GM19463 (cell line): ENCODE data around the gene SYTL4.

Source experiments
- ATAC-seq: cut with Tn5 transposase; IDR thresholded peaks from one replicate; pipeline ENCODE4 v1.9.1; 2021; ENCODE audit warnings: mild to moderate bottlenecking, moderate library complexity; ENCODE audit not compliant: unreplicated experiment

SYTL4 gene

GRCh38 chrX:100695991-100696390 lies 35.9 kb downstream of the SYTL4 start:
- no peak for ATAC-seq

- ATAC-seq, result no peak
Observed at GRCh38 chrX:100695302-100695701, 36.6 kb downstream of the SYTL4 start.

DNA sequence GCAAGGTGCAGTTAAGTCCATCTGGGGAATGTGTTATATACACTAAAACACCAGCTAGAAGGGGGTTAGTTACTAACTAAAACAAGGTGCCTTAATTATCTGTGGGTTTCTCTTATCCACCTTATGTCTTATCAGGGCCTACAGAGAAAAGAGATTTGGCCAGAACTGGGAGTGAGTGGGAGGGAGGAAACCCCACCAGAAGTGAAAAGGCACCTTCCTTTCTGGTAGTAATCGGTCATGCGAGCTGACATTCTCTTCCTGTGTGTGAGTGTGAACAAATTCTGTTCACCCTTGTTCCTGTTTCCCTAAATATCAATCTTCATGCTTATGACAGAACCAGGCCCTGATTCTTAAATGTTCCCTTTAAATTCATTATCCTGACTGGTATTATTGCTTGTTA lies 44.4 kb downstream of the SYTL4 start:
- peak; percentile 67 for ATAC-seq

- ATAC-seq, result peak; percentile 10
Observed at GRCh38 chrX:100687128-100687527, 44.8 kb downstream of the SYTL4 start.

- peak; percentile 5 for ATAC-seq
Observed at GRCh38 chrX:100685997-100686305, 46.0 kb downstream of the SYTL4 start.

DNA sequence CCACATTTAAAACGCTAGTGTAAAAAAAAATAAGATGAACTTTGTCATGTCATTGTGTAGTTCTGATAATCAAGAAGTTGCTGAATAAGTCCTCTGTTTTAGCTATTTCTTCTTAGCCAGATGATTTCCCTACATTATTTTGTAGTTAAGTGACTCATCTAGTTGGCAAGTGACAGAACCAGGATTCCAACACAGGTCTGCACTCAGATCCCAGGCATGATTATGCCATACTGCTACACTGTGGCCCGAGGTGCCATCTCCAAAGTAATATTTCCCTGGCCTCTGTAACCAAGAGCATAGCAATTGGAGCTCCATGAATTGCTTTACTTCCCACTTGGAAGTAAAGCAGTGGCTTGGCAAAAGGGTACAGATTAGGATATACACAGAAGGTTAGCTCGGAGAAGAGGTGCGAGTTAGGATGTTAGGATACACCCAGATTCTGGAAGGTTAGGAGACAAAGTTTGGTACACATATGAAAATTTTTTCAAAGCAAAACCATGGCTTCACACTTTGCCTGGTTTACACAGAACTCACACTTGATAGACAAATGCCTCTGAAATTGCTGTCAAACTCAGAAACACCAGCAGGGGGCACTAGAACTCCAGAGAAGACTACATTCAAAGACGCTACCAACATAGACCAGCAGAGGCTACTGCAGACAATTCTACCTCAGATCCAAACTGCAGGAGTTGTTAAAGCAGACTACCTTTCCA lies 46.5 kb downstream of the SYTL4 start:
- peak; percentile 73 for ATAC-seq

DNA sequence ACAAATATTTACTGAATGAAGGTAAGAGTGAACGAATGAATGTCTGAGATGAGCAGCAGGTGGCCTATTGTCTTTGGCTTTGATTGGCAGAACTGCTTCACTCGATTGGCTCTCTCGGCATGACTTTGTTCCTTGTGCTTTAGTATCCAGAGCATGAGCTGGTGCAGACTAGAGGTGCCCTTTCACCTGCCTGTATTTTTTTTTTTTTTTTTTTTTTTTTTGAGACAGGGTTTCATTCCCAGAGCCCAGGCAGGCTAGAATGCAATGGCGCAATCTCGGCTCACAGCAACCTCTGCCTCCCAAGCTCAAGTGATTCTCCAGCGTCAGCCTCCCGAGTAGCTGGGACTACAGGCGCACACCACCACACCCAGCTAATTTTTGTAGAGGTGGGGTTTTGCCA lies 49.0 kb downstream of the SYTL4 start:
- ATAC-seq, result no peak

DNA sequence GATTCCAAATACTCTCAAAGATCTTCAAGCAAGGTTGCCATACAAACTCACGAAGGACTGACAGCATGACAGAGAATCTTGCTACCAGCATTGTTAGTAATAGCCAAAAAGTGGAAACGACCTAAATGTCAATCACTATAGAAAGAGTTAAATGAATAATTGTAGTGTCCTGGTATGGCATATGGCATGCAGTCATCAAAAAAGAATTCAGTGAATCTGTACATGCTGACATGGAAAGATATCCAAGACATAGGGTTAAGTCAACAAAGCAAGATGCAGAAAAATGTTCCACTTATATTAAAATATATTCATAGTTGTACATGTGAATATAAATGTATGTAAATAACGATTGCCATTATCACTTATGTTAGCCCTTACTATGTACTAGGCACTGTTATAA lies 50.3 kb downstream of the SYTL4 start:
- ATAC-seq, result no peak

- ATAC-seq, result no peak
Observed at GRCh38 chrX:100680756-100681155, 51.2 kb downstream of the SYTL4 start.

GRCh38 chrX:100677611-100678181 lies 54.2 kb downstream of the SYTL4 start:
- ATAC-seq, result no peak

GRCh38 chrX:100674705-100675104 lies 57.2 kb downstream of the SYTL4 start:
- ATAC-seq, result no peak

DNA sequence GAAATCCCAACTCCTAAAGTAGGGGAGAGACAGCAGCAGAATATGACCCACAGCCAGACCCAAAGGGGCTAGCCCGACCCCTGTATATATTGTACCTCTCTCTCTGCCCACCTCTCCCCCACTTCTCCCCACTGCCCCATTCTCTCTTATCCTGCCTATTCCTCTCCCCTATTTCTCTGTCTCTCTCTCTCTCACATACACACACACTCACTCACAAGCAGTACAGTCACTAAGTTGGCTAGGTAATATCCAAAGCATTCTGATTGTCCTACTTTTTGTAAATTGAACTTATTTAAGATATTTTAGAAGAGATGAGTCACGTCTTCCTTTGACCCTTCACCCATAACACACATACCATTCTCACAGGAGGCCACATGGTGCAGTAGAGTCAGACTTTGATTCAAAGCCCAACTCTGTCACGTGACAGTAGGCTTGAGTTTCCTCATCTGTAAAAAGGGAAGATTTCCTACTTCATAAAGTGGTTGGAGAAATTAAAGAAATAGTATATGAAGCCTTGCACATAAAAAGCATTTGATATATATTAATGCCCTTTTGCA lies 58.4 kb downstream of the SYTL4 start:
- ATAC-seq, result no peak

- no peak for ATAC-seq
Observed at GRCh38 chrX:100672966-100673365, 59.0 kb downstream of the SYTL4 start.

DNA sequence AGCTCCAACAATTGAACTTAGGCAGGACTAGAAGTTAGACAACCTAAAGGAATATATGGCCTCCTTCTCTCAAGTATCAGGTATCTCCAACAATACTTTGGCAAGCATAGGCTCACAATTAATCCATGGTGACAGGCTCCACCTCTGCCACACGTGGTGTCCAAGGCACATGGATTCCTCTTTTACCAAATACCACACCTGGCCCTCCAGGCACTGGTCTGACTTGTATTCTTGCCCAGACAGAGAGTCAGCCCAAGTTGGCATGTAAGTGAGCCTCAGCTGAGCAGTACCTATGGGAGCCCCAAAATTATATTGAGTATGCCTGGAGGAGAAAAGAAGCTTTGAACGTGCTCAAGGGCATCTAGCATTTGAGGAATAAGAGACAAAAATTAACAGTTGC lies 68.3 kb downstream of the SYTL4 start:
- ATAC-seq, result no peak

- no peak for ATAC-seq
Observed at GRCh38 chrX:100662796-100663195, 69.1 kb downstream of the SYTL4 start.

- ATAC-seq, result no peak
Observed at GRCh38 chrX:100662170-100662569, 69.8 kb downstream of the SYTL4 start.

- ATAC-seq, result no peak
Observed at GRCh38 chrX:100659431-100660137, 72.3 kb downstream of the SYTL4 start.

GRCh38 chrX:100658941-100659381 lies 73.0 kb downstream of the SYTL4 start:
- no peak for ATAC-seq

GRCh38 chrX:100654261-100654660 lies 77.7 kb downstream of the SYTL4 start:
- ATAC-seq, result no peak

DNA sequence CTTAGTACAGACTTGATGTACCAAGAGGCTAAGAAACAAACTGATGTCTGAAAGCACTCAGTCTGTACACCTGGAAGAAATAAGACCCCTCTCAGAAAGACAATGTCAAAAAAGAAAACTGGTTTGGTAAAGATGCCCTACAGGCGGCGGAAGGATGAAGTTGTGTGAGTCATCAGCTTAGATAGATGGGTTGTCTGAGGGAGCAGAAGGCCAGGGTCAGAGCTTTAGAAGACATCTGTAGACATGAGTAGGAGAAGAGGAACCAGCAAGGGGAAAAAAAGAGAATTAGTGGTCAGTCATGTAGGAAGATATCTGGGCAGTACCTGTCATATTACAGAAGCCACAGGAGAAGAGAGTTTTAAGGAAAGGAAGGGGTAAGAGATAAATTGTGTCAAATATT lies 79.7 kb downstream of the SYTL4 start:
- ATAC-seq, result no peak

- no peak for ATAC-seq
Observed at GRCh38 chrX:100650841-100651240, 81.1 kb downstream of the SYTL4 start.
